B cell (primary cell): ENCODE data around the gene RTP1. TPM values are rescaled to one million over a fixed set of nuclear protein-coding genes. Genes with fewer than 3 reads are reported as not detected.
"Not testable (repeated sequence)": the region's sequence is repeated elsewhere in the genome, so short reads cannot be mapped to it uniquely, and the experiment has no call there.

Experiments used
- ATAC-seq: fragments of 200-7000 bp; cut with Tn5 transposase; one replicate; pipeline ENCODE4 v1.10.0; 2021; ENCODE audit warnings: low read depth, mild to moderate bottlenecking, moderate number of reproducible peaks, moderate library complexity
- CTCF ChIA-PET: fragments of 350-600 bp; sonication (Branson Sonifier 250); formaldehyde crosslinking; loops from one replicate; lab custom pipeline; 2021; ENCODE audit warnings: antibody characterized with exemption, inconsistent platforms; lab: Charles Lee
- POLR2A ChIA-PET: fragments of 350-600 bp; sonication (Branson Sonifier 250); formaldehyde crosslinking; loops from one replicate; lab custom pipeline; 2021; ENCODE audit warnings: antibody characterized with exemption; lab: Charles Lee
- DNase-seq: peaks from one replicate; pipeline ENCODE4 v3.0.0; 2013
- H2AFZ ChIP-seq: 2 replicates; pipeline ENCODE4 v1.6.1; 2012; ENCODE audit warnings: mild to moderate bottlenecking, low read depth, low read length; ENCODE audit not compliant: insufficient read depth, poor library complexity, severe bottlenecking
- H3K27ac ChIP-seq, 2 donors: 1 replicate in 1 of 2; 2 replicates in 1 of 2; pipeline ENCODE4 v1.5.1; 2012 to 2013; ENCODE audit warnings: low read length in 2 of 2, mild to moderate bottlenecking in 2 of 2, moderate library complexity in 1 of 2
- H3K27me3 ChIP-seq, 4 experiments: fragments of 200-600 bp in 1 of 4; sonication (generic) in 1 of 4; replicated peaks in 1 of 4; 1 replicate in 2 of 4; 2 replicates in 2 of 4; pipeline versions ENCODE4 v1.6.1 to v1.7.0; 2013 to 2016; ENCODE audit warnings: low read length in 3 of 4, mild to moderate bottlenecking in 2 of 4, mixed read lengths in 1 of 4, moderate library complexity in 1 of 4; ENCODE audit not compliant: insufficient read depth in 4 of 4, control insufficient read depth in 3 of 4; ENCODE audit errors: control extremely low read depth in 1 of 4
- H3K36me3 ChIP-seq, 2 experiments: replicated peaks in 1 of 2; 1 replicate in 1 of 2; 2 replicates in 1 of 2; pipeline versions ENCODE4 v1.6.1 to v1.7.1; 2013; ENCODE audit warnings: low read length in 1 of 2; ENCODE audit not compliant: insufficient read depth in 2 of 2, control insufficient read depth in 1 of 2; ENCODE audit errors: control extremely low read depth in 1 of 2, extremely low read depth in 1 of 2
- H3K4me1 ChIP-seq, 2 donors: fragments of 200-600 bp in 1 of 2; sonication (generic) in 1 of 2; 1 replicate in 1 of 2; 2 replicates in 1 of 2; pipeline versions ENCODE4 v1.5.1 to v1.6.1; 2013 to 2017; ENCODE audit warnings: low read length in 2 of 2; ENCODE audit not compliant: control insufficient read depth in 2 of 2, insufficient read depth in 2 of 2
- H3K4me2 ChIP-seq: replicated peaks from 2 replicates; pipeline ENCODE3; 2012; ENCODE audit warnings: mild to moderate bottlenecking, low read depth, low read length; ENCODE audit not compliant: poor library complexity, severe bottlenecking
- H3K4me3 ChIP-seq, 5 experiments: fragments of 200-600 bp in 1 of 5; sonication (generic) in 1 of 5; 1 replicate in 3 of 5; 2 replicates in 2 of 5; pipeline versions ENCODE4 v1.5.1 to v1.7.0; 2011 to 2016; ENCODE audit warnings: low read length in 4 of 5, mild to moderate bottlenecking in 4 of 5, low read depth in 2 of 5, control low read depth in 1 of 5, moderate library complexity in 1 of 5; ENCODE audit not compliant: insufficient read depth in 1 of 5; ENCODE audit errors: control extremely low read depth in 1 of 5, extremely low read depth in 1 of 5
- H3K79me2 ChIP-seq: fragments of 200-600 bp; sonication (generic); one replicate; pipeline ENCODE4 v1.6.0; 2016; ENCODE audit warnings: low read length; ENCODE audit not compliant: control insufficient read depth, insufficient read depth
- H3K9ac ChIP-seq: fragments of 200-600 bp; sonication (generic); 2 replicates; pipeline ENCODE4 v1.6.1; 2017; ENCODE audit warnings: mild to moderate bottlenecking, low read length, moderate library complexity
- H3K9me3 ChIP-seq, 3 donors: one replicate each; pipeline versions ENCODE4 v1.6.1 to v1.7.1; 2013; ENCODE audit warnings: low read length in 2 of 3; ENCODE audit not compliant: control insufficient read depth in 2 of 3, insufficient read depth in 1 of 3; ENCODE audit errors: control extremely low read depth in 1 of 3
- H4K20me1 ChIP-seq: 2 replicates; pipeline ENCODE4 v1.6.0; 2012; ENCODE audit warnings: mild to moderate bottlenecking, low read length; ENCODE audit not compliant: insufficient read depth, control insufficient read depth, poor library complexity, severe bottlenecking
- H3K27ac Mint-ChIP-seq: one replicate; pipeline ENCODE4 v1.8.0; 2021; ENCODE audit warnings: mixed read lengths
- H3K27me3 Mint-ChIP-seq: one replicate; pipeline ENCODE4 v1.8.0; 2021; ENCODE audit warnings: mixed read lengths
- H3K4me1 Mint-ChIP-seq: one replicate; pipeline ENCODE4 v1.8.0; 2021; ENCODE audit warnings: mixed read lengths
- H3K4me3 Mint-ChIP-seq: one replicate; pipeline ENCODE4 v1.8.0; 2021; ENCODE audit warnings: mixed read lengths
- H3K9me3 Mint-ChIP-seq: one replicate; pipeline ENCODE4 v1.8.0; 2022; ENCODE audit warnings: mixed read lengths; ENCODE audit not compliant: insufficient read depth
- EZH2 ChIP-seq: IDR thresholded peaks from 2 replicates; pipeline ENCODE4 v1.6.1; 2012; ENCODE audit warnings: borderline replicate concordance, low read depth, mild to moderate bottlenecking, moderate library complexity, low read length; ENCODE audit not compliant: insufficient read depth, poor library complexity, severe bottlenecking
- WGBS: methylation state at CpG from one replicate; pipeline ENCODE4 v1.1.5; 2013; ENCODE audit warnings: missing lambda C conversion rate; ENCODE audit not compliant: insufficient coverage; 5-methylcytosine and 5-hydroxymethylcytosine counted together
- intact Hi-C: fragments of 100-400 bp; cut with micrococcal nuclease; formaldehyde crosslinking; loops from one replicate; pipeline ENCODE4 v1.10.0; 2022
- polyA plus RNA-seq: library from polyadenylated mRNA; depleted of rRNA; stranded (reverse); fragments of >200 nt; gene quantifications from 2 replicates; pipeline ENCODE4 v1.2.3, GENCODE V29; 2012
- total RNA-seq, 2 donors: library from RNA; stranded (reverse); fragments of 120-200 nt in 1 of 2; gene quantifications; 1 replicate in 1 of 2; 2 replicates in 1 of 2; pipeline versions ENCODE4 v1.2.3 to v1.2.4, GENCODE V29; 2013 to 2022
- TF ChIP-seq, protein P1 (sequence below): fragments of 200-600 bp; IDR thresholded peaks from one replicate; pipeline ENCODE4 v1.8.0; 2022; ENCODE audit warnings: antibody characterized with exemption, mild to moderate bottlenecking

The RTP1 gene
- total and polyA plus RNA-seq, 2 donors (not counting 1 experiment from before 2014, with no cell fraction given) = not detected

DNA sequence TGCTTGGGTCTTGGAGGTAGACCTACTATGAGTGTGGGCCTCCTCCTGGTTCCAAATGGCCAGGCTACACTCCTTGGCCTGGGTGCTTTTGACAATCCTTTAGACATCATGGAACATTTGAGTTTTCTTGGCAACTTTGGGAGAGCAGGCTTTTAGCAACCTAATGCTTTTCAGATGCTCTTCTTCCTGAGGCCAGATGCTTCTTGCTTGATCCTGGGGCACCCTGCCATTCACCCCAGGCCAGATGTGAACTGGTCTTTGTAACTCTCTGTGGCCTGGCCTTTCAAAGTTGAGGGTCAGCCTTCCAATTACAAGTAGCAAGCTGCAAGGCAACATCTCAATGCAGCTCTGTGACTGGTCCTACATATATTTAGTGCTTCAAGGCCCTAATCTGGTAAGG, 40.5 kb downstream of the RTP1 start:
- Mint-ChIP-seq H3K27me3 (peaks cover 3% of the 10 kb centered on the region), H3K4me1 (no peaks in the 10 kb centered on the region), H3K27ac (no peak overlapping the region), H3K4me3 (no peak overlapping the region), H3K9me3 (no peaks in the 10 kb centered on the region)
- intact Hi-C loops = no loop called here
- Histone ChIP-seq H3K27me3 (peaks cover 0 to 4% (median 0%) of the 10 kb centered on the region in 4 experiments), H3K79me2 (no peaks in the 10 kb centered on the region), H3K36me3 (no peaks in the 10 kb centered on the region), H3K9ac (no peak overlapping the region), H3K27ac (no peak overlapping the region), H3K9me3 (peaks cover 0 to 4% (median 0%) of the 10 kb centered on the region in 3 donors), H3K4me3 (no peak overlapping the region), H4K20me1 (no peaks in the 10 kb centered on the region), H2AFZ (no peak overlapping the region), H3K4me2 (no peak overlapping the region), H3K4me1 (no peaks in the 10 kb centered on the region)
- POLR2A ChIA-PET = no interaction called here
- CTCF ChIA-PET = no interaction called here
- no peak for ATAC-seq
- TF ChIP-seq EZH2 = no peak
- DNase-seq = no peak

DNA sequence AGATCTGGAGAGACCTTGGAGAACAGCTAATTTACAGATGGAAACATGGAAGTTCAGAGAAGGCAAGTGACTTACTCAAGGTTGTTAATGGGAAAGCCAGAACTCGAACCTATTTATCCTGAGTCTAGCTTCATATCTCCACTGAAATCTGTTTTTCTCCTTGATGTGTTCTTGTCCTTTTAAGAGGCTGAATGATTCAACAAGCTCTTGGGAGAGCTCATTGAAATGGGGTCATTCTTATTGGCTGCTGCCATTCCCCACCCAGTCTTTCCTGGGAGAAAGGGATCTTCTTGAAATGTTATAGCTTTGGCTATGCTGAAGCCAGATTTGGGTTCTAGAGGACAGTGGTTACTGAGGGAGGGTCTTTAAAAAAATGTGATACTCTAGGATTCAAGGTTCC, 41.0 kb downstream of the RTP1 start:
- ChIA-PET CTCF (no interaction called here), POLR2A (no interaction called here)

DNA sequence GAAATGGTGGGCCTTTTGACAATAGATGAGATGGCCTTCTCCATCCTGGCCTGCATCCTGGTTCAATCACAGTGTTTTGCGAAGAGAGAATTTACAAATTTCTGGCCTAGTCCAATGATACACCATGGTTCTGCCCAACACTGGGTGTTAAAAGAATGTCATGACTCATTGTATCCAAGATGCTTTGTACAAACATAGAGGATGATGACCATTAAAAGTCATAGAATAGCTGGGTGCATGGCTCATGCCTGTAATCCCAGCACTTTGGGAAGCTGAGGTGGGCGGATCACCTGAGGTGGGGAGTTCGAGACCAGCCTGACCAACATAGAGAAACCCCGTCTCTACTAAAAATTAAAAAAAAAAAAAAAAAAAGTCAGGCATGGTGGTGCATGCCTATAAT, 41.5 kb downstream of the RTP1 start:
- intact Hi-C loops, CTCF ChIA-PET, H3K9me3 Mint-ChIP-seq, H3K4me3 ChIP-seq, H4K20me1 ChIP-seq, H3K4me3 Mint-ChIP-seq, H3K27me3 ChIP-seq, POLR2A ChIA-PET, H3K4me2 ChIP-seq, H3K4me1 ChIP-seq, H2AFZ ChIP-seq, H3K27ac Mint-ChIP-seq, H3K79me2 ChIP-seq, H3K9ac ChIP-seq, H3K9me3 ChIP-seq, H3K4me1 Mint-ChIP-seq, ATAC-seq, H3K27me3 Mint-ChIP-seq, DNase-seq, H3K27ac ChIP-seq, H3K36me3 ChIP-seq: not testable (repeated sequence)
- WGBS = 88% methylated on average over 1 of the region's 4 CpGs

More for the DNA sequence above, 41.0 kb downstream of the RTP1 start:
- no peak overlapping the region for H3K4me3 ChIP-seq
- Mint-ChIP-seq H3K27me3 (peaks cover 3% of the 10 kb centered on the region), H3K4me3 (no peak overlapping the region), H3K27ac (no peak overlapping the region), H3K4me1 (no peaks in the 10 kb centered on the region), H3K9me3 (no peaks in the 10 kb centered on the region)
- ATAC-seq (no peak), DNase-seq (no peak)
- H3K9ac ChIP-seq = no peak overlapping the region
- no peaks in the 10 kb centered on the region for H3K4me1 ChIP-seq
- no peaks in the 10 kb centered on the region for H3K36me3 ChIP-seq
- peaks cover 0 to 4% (median 0%) of the 10 kb centered on the region in 3 donors for H3K9me3 ChIP-seq
- no peaks in the 10 kb centered on the region for H3K79me2 ChIP-seq
- WGBS = 86% methylated on average over 1 of the region's 1 CpG
- no peaks in the 10 kb centered on the region for H4K20me1 ChIP-seq
- no peak overlapping the region for H2AFZ ChIP-seq
- intact Hi-C loops = no loop called here
- H3K4me2 ChIP-seq = no peak overlapping the region
- peaks cover 0 to 4% (median 0%) of the 10 kb centered on the region in 4 experiments for H3K27me3 ChIP-seq
- no peak overlapping the region for H3K27ac ChIP-seq
- TF ChIP-seq, protein P1, sequence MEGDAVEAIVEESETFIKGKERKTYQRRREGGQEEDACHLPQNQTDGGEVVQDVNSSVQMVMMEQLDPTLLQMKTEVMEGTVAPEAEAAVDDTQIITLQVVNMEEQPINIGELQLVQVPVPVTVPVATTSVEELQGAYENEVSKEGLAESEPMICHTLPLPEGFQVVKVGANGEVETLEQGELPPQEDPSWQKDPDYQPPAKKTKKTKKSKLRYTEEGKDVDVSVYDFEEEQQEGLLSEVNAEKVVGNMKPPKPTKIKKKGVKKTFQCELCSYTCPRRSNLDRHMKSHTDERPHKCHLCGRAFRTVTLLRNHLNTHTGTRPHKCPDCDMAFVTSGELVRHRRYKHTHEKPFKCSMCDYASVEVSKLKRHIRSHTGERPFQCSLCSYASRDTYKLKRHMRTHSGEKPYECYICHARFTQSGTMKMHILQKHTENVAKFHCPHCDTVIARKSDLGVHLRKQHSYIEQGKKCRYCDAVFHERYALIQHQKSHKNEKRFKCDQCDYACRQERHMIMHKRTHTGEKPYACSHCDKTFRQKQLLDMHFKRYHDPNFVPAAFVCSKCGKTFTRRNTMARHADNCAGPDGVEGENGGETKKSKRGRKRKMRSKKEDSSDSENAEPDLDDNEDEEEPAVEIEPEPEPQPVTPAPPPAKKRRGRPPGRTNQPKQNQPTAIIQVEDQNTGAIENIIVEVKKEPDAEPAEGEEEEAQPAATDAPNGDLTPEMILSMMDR = no peak
- TF ChIP-seq EZH2 = no peak
